ENCODE results near the gene CASQ2. TPM values are rescaled to one million over a fixed set of nuclear protein-coding genes. Genes with fewer than 3 reads are reported as not detected.
A peak's percentile ranks its signal among the peaks of the same experiment; 100 is the strongest.

CASQ2 gene
- total RNA-seq, 1 experiment from 2014 or later = not detected

GRCh38 chr1:115771847-115772457, 3.4 kb upstream of the CASQ2 start:
- Mint-ChIP-seq H3K4me1 (ENCODE audit: insufficient read depth, unreplicated experiment) (peaks cover 16% of the 10 kb centered on the region), H3K4me3 (ENCODE audit: unreplicated experiment) (no peak overlapping the region), H3K9me3 (ENCODE audit: unreplicated experiment) (no peaks in the 10 kb centered on the region), H3K27ac (ENCODE audit: low read depth, unreplicated experiment) (peak overlapping the region; percentile 49), H3K27me3 (ENCODE audit: insufficient read depth, unreplicated experiment) (no peaks in the 10 kb centered on the region), H3K36me3 (ENCODE audit: insufficient read depth, unreplicated experiment) (no peaks in the 10 kb centered on the region)
- peak; percentile 94 for DNase-seq (ENCODE audit: unreplicated experiment)
- POLR2A ChIA-PET = interaction anchor here (0.6 to 5.6 kb wide), 9 partner anchors 11 to 470 kb away, joined by 3 to 64 read pairs (median 5); no protein-coding TSS in a partner anchor
- CTCF ChIA-PET = interaction anchor here (0.7 to 4.0 kb wide), 32 partner anchors 9 to 633 kb away, joined by 3 to 39 read pairs (median 4); no protein-coding TSS in a partner anchor
- intact Hi-C loops (cut with micrococcal nuclease) = loop anchor here (1.0 to 5.0 kb wide), 3 partner anchors 55 to 635 kb away; no protein-coding TSS in a partner anchor
- peak; percentile 70 for TF ChIP-seq CTCF (IDR thresholded peaks at IDR 0.05; ENCODE audit: unreplicated experiment)
- BruUV-seq (replicated peaks) = no TSS peak

- no peak for TF ChIP-seq CTCF (IDR thresholded peaks at IDR 0.05; ENCODE audit: unreplicated experiment)
- CTCF ChIA-PET = interaction anchor here (0.6 to 4.0 kb wide), 38 partner anchors 9 to 697 kb away, joined by 3 to 39 read pairs (median 3); no protein-coding TSS in a partner anchor
- no peak for DNase-seq (ENCODE audit: unreplicated experiment)
- H3K36me3 Mint-ChIP-seq (ENCODE audit: insufficient read depth, unreplicated experiment) = no peaks in the 10 kb centered on the region
- POLR2A ChIA-PET = interaction anchor here (1.0 to 5.6 kb wide), 8 partner anchors 11 to 210 kb away, joined by 3 to 64 read pairs (median 6); no protein-coding TSS in a partner anchor
- peak overlapping the region; percentile 49 for H3K27ac Mint-ChIP-seq (ENCODE audit: low read depth, unreplicated experiment)
- intact Hi-C loops (cut with micrococcal nuclease) = loop anchor here (5.0 kb wide), 1 partner anchor 634 kb away; no protein-coding TSS in a partner anchor
- H3K4me3 Mint-ChIP-seq (ENCODE audit: unreplicated experiment) = no peak overlapping the region
- peaks cover 16% of the 10 kb centered on the region for H3K4me1 Mint-ChIP-seq (ENCODE audit: insufficient read depth, unreplicated experiment)
- no peaks in the 10 kb centered on the region for H3K9me3 Mint-ChIP-seq (ENCODE audit: unreplicated experiment)
- BruUV-seq (replicated peaks) = no TSS peak
- no peaks in the 10 kb centered on the region for H3K27me3 Mint-ChIP-seq (ENCODE audit: insufficient read depth, unreplicated experiment)
These were observed 2.8 kb upstream of the CASQ2 start for GRCh38 chr1:115771094-115771846.

- no peak for TF ChIP-seq CTCF (IDR thresholded peaks at IDR 0.05; ENCODE audit: unreplicated experiment)
- CTCF ChIA-PET = interaction anchor here (0.7 to 6.9 kb wide), 6 partner anchors 61 to 214 kb away, joined by 3 to 133 read pairs (median 12); partner anchors contain the start of gene VANGL1
- H3K4me3 Mint-ChIP-seq (ENCODE audit: unreplicated experiment) = no peak overlapping the region
- DNase-seq (ENCODE audit: unreplicated experiment) = no peak
- no peaks in the 10 kb centered on the region for H3K27me3 Mint-ChIP-seq (ENCODE audit: insufficient read depth, unreplicated experiment)
- peaks cover 10% of the 10 kb centered on the region for H3K4me1 Mint-ChIP-seq (ENCODE audit: insufficient read depth, unreplicated experiment)
- H3K36me3 Mint-ChIP-seq (ENCODE audit: insufficient read depth, unreplicated experiment) = no peaks in the 10 kb centered on the region
- BruUV-seq (replicated peaks) = no TSS peak
- no peak overlapping the region for H3K27ac Mint-ChIP-seq (ENCODE audit: low read depth, unreplicated experiment)
- H3K9me3 Mint-ChIP-seq (ENCODE audit: unreplicated experiment) = no peaks in the 10 kb centered on the region
- POLR2A ChIA-PET = no interaction called here
- intact Hi-C loops (cut with micrococcal nuclease) = no loop called here
These were observed 1.1 kb downstream of the CASQ2 start for GRCh38 chr1:115767403-115767802.

- CTCF ChIA-PET = interaction anchor here (0.5 to 6.9 kb wide), 42 partner anchors 10 to 866 kb away, joined by 3 to 133 read pairs (median 5); partner anchors contain the start of gene VANGL1
- POLR2A ChIA-PET = interaction anchor here (0.8 to 3.4 kb wide), 4 partner anchors 17 to 156 kb away, joined by 4 to 29 read pairs (median 8); partner anchors contain the start of gene VANGL1
- intact Hi-C loops (cut with micrococcal nuclease) = no loop called here
- Mint-ChIP-seq H3K9me3 (ENCODE audit: unreplicated experiment) (no peaks in the 10 kb centered on the region), H3K27me3 (ENCODE audit: insufficient read depth, unreplicated experiment) (no peaks in the 10 kb centered on the region), H3K4me1 (ENCODE audit: insufficient read depth, unreplicated experiment) (no peaks in the 10 kb centered on the region), H3K27ac (ENCODE audit: low read depth, unreplicated experiment) (no peak overlapping the region), H3K4me3 (ENCODE audit: unreplicated experiment) (no peak overlapping the region), H3K36me3 (ENCODE audit: insufficient read depth, unreplicated experiment) (no peaks in the 10 kb centered on the region)
- BruUV-seq (replicated peaks) = no TSS peak
- no peak for TF ChIP-seq CTCF (IDR thresholded peaks at IDR 0.05; ENCODE audit: unreplicated experiment)
- no peak for DNase-seq (ENCODE audit: unreplicated experiment)
These were observed 3.4 kb downstream of the CASQ2 start for GRCh38 chr1:115765091-115765490.
